HepG2 (cell line): ENCODE measurements around the gene PCDH17.

Source experiments
- CTCF ChIP-seq: sonication (generic); formaldehyde crosslinking; IDR thresholded peaks from 2 replicates; pipeline ENCODE4 v1.5.0; 2020; ENCODE audit warnings: mild to moderate bottlenecking, missing genetic modification reagents, moderate library complexity
- ETS1 ChIP-seq: sonication (generic); formaldehyde crosslinking; IDR thresholded peaks from 2 replicates; pipeline ENCODE4 v1.4.0; 2020; ENCODE audit warnings: missing genetic modification reagents
- GATA4 ChIP-seq: sonication (generic); IDR thresholded peaks from 2 replicates; pipeline ENCODE4 v1.6.1; 2016; ENCODE audit warnings: antibody characterized with exemption, low read depth, borderline replicate concordance
- PBX3 ChIP-seq: sonication (generic); formaldehyde crosslinking; IDR thresholded peaks from 2 replicates; pipeline ENCODE4 v1.8.1; 2023; ENCODE audit warnings: missing genetic modification reagents, inconsistent platforms, borderline replicate concordance
- ZBTB40 ChIP-seq, 2 experiments: fragments of 450-650 bp in 1 of 2; sonication (generic) in 1 of 2; formaldehyde crosslinking in 1 of 2; IDR thresholded peaks; 2 replicates each; pipeline versions ENCODE4 v1.6.1 to v1.8.0; 2016 to 2022; ENCODE audit warnings: antibody characterized with exemption in 1 of 2, mild to moderate bottlenecking in 1 of 2, missing genetic modification reagents in 1 of 2
- ZFX ChIP-seq: sonication (generic); formaldehyde crosslinking; IDR thresholded peaks from 2 replicates; pipeline ENCODE4 v1.4.0; 2020; ENCODE audit warnings: mild to moderate bottlenecking, low read depth, missing genetic modification reagents, moderate library complexity

- no peak for TF ChIP-seq GATA4
- no peak for TF ChIP-seq ETS1 (CRISPR knock-in tag)
- TF ChIP-seq CTCF = no peak
- TF ChIP-seq PBX3 = no peak
- no peak for TF ChIP-seq ZBTB40 (IDR thresholded peaks at IDR 0.05)
- TF ChIP-seq ZBTB40 (CRISPR knock-in tag; IDR thresholded peaks at IDR 0.05) = no peak
- no peak for TF ChIP-seq ZFX
These were observed 116.6 kb downstream of the PCDH17 start for GRCh38 chr13:57748096-57748495.
